GM18499 (cell line): ENCODE data around the gene PDZD11.
"Not testable (repeated sequence)": the region's sequence is repeated elsewhere in the genome, so short reads cannot be mapped to it uniquely, and the experiment has no call there.

Experiments used
- ATAC-seq: cut with Tn5 transposase; IDR thresholded peaks from one replicate; pipeline ENCODE4 v1.9.1; 2021; ENCODE audit warnings: moderate number of reproducible peaks; ENCODE audit not compliant: insufficient read depth, unreplicated experiment

Gene PDZD11, protein sequence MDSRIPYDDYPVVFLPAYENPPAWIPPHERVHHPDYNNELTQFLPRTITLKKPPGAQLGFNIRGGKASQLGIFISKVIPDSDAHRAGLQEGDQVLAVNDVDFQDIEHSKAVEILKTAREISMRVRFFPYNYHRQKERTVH

DNA sequence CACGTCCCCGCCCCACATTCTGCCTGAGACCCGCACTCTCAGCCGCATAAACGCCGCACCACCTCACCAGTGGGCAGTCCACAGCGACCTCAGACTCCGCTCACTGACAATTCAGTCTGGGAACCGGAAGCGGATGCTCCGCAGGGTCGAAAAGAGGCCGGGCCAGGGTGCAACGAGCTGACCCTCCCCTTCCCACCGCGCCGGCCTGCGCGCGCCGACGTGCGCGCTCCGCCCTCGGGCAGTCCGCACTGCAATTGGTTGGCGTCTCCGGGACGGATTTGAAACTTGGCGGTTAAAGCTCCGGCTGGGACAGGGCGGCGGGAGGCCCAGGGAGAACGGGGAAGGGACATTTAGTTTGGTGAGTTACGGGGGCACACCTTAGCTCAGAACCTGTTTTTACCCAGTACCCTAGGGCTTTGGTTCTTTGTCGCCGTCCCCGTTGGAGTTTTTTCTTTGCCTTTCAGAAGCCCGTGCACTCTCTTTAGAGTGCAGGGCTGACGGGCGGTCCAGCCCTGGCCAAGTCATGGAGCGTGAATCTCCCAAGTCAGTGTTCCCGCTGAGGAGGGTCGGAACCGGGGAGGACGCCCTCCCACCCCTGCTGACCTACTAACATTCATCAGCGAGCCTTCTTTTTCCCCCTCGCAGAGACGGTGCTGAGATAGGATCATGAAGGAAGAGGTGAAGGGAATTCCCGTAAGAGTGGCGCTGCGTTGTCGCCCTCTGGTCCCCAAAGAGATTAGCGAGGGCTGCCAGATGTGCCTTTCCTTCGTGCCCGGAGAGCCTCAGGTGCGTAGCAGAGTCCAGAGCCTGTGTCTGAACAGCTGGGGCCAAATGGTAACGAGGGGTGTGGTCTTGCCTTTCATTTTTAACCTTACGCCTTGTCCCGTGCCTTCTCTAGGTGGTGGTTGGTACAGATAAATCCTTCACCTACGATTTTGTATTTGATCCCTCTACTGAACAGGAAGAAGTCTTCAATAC lies at the start of gene PDZD11, which contains the start of gene KIF4A:
PDZD11 (minus strand) TSS at position 135 of the 978 bp plus-strand sequence. CDS start 586 bp downstream, outside the sequence.
KIF4A (plus strand) TSS at position 312 of the 978 bp plus-strand sequence; CDS start at position 667, 355 bp downstream.
- ATAC-seq, result peak; percentile 79

DNA sequence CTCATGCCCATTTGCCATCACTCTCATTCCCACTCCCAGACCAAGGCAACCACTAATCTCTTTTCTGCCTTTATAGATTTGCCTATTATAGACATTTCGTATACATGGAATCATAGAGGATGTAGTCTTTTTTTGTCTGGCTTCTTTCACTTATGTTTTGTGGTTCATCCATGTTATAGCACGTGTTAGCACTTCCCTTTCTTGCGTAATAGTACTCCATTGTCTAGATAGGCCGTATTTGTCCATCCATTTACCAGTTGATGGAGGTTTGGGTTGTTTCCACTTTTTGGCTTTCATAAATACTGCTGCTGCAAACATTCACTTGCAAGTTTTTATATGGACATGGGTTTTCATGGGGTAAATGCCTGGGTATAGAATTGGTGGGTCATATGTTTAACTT lies 48.6 kb upstream of the PDZD11 start:
- ATAC-seq, result no peak

DNA sequence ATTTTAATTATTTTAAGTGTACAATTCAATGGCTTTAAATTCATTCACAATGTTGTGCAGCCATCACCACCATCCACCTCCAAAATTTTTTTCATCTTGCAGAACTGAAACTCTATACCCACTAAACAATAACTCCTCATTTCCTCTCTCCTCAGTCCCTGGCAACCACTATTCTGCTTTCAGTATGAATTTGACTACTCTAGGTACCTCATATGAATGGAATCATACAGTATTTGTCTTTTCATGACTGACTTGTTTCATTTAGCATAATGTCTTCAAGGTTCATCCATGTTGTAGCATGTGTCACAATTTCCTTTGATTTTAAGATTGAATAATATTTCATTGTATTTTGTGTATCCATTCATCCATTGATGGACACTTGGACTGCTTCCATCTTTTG lies 47.0 kb upstream of the PDZD11 start:
- peak; percentile 100 for ATAC-seq

DNA sequence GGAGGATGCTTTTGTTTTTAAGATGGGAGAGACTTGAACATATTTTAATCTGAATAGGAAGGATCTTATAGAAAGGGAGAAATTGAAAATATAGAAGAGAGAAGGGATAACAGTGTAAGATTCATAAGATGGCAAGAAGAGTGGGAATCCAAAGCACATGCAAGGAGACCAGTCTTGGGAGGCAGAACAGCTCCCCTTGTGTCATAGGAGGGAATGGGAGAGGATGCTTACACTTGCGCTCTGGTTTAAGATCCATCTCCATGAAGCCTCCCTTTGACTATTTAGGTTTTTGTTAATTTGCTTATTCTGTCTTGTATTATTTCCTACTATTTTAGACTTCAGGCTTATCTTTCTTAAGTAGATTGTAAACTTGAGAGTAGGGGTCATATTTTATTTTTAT lies 42.9 kb upstream of the PDZD11 start:
- ATAC-seq, result no peak

DNA sequence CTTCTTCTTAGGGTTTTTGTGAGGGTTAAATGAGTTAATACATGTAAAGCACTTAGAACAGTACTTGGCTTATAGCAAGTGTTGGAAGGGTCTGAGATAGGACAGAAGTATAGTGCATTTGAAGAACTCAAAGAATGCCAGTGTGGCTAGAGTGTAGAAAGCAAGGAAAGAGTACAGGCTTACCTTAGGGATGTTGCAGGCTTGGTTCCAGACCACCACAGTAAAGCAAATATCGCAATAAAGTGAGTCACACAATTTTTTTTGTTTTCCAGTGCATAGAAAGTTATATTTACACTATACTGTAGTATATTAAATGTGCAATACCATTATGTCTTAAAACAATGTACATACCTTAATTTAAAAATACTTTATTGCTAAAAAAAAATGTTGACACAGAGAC lies 41.4 kb upstream of the PDZD11 start:
- no peak for ATAC-seq

DNA sequence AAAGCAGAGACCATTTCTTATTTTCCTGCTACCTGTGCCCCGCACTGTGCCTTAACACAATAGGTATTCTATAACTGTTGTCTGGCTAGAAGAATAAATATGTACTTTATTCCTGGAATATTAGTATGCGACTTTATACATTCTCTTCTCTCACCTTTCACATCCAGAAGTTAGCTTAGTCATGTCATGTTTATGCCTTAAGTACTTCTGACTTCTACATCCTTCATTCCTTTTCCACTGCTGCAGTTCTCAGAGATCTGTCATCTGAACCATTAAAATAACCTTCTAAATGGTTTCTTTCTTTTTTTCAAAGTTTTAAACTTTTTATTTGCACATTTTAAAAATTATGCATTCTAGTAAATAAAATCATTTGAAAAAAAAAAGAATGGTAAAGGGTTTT lies 34.6 kb upstream of the PDZD11 start:
- no peak for ATAC-seq

DNA sequence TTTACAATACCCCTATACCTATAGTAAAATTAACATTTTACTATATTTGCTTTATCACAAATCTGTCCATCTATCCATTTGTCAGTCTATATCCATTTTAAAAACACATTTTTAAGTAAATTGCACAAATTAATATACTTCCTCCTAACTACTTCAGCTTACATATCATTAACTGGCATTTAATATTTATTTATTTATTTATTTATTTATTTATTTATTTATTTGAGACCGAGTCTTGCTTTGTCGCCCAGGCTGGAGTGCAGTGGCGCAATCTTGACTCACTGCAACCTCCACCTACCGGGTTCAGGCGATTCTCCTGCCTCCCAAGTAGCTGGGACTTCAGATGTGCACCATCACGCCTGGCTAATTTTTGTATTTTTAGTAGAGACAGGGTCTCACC lies 33.9 kb upstream of the PDZD11 start:
- ATAC-seq, result not testable (repeated sequence)

DNA sequence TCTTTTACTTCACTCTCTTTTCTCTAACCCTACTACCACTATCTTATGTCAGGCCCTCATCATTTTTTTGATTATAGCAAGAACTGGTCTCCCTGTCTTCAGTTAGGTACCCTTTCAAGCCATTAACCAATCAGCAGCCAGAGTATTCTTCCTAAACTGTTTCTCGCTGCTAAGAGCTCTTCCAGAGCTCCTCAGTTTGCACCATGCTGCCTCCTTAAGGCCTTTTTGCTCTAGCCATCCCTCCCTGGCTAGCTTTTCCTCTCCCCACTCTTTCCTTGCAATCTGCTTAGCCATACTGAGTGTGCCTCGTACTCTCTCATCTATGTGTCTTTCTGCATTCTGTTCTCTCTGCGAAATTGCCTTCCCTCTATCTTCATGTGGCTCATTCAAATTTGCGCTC lies 33.1 kb upstream of the PDZD11 start:
- ATAC-seq, result no peak

DNA sequence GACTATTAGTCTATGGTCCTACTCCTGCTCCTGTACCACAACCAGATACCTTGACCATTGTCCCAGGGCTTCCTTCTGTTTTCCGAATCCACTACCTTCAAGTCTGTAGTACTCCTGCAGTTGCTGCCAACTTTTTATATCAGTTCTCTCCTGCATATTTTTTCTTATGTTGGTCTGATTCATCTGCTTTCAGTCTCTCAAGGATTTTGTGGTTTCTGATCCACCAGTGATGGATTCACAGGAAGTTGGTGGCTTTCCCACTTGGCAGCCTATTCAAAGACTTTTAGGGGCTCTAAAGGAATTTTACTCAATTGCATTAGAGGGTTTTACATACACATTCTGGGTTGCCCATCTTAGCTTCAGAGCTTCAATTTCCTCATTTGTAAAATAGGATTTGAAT lies 23.8 kb upstream of the PDZD11 start:
- ATAC-seq, result no peak

DNA sequence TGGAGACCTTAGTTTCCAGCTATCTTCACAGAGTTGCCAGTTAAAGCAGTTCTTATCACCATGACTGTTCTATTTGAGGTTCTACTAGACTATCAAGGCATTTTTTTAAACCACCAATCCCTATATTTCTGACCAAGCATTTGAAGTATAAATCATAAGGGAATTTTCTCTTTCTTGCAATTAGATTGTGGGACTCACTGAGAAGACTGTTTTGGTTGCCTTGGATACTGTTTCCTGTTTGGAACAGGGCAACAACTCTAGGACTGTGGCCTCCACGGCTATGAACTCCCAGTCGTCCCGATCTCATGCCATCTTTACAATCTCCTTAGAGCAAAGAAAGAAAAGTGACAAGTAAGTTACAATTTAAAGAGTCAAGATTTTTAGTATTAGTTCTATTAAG lies 12.0 kb upstream of the PDZD11 start:
- ATAC-seq, result no peak

DNA sequence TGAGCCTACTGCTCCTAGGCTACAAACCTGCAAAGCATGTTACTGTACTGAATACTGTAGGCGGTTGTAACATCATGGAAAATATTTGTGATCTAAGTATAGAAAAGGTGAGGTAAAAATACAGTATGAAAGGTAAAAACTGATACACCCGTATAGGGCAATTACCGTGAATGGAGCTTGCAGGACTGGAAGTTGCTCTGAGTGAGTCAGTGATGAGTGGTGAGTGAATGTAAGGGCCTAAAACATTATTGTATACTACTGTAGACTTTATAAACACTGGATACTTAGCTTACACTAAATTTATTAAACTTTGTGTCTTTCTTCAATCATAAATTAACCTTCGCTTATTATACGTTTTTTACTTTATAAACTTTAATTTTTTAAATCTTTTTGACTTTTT lies 3.9 kb upstream of the PDZD11 start:
- ATAC-seq, result no peak

DNA sequence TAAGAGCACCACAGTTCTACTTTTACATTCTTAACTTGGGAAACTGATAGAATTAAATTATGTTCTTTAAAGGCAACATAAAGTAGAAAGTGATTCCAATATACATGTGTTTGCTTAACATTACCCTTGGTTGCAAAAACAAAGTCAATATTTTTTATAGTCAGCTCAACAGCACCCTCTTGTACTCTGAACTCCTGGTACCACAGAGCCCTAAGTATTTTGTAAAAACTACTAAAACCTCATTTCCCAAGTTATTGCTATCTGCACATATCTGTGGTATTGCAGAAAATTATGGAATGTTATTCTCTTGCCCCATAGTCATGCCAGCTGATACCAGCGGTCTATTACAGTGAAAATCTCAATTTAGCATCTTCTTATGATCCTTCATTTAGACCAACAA lies 3.1 kb upstream of the PDZD11 start:
- ATAC-seq, result no peak

DNA sequence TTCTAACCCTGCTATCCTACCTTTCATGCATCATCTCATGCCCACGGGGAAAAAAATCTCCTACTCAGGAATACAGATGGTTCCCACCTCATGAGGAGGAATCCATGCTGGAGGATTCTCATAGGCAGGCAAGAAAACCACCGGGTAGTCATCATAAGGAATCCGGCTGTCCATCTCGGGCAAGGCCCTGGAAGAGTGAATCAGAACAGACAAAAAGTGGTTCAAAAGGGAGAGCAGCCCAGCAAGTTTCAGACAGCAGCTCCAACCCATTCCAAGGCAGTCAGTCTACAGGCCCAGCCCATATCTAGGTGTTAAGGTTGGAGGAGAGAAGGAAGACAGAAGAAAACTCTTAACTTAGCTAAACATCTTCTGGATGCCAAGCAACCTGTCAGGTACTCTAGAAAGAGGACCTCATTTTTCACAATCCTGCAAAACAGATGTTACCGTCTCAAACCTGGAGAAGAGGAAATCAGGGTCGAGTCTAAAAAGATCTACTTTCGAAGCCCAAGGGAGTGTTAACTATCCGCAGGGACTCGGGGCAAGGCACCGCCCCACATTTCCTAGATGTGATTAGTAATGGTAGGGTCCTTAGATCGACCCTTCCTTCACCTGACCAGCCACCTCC lies 447 bp downstream of the PDZD11 start:
- no peak for ATAC-seq

DNA sequence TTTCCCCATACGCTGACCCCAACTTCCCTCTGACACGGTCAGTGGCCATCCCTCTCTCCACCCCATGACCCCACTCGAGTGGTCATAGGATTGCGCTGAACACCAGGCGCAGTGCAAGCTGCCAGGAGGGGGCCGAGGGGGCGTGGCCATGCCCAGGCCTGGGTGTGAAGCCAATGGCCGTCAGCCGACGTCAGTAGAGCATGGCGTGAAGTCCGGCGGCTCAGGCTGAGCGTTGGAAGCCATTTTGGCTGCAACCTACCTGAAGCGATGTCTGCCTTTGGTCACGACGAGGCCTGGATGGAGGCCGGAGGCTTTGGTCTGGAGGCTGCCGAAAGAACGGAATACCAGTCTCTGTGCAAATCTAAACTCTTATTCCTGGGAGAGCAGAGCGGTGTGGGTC lies 7.8 kb downstream of the PDZD11 start, which contains the start of gene RAB41:
RAB41 (plus strand) TSS at position 222 of the 400 bp plus-strand sequence; CDS start at position 268, 46 bp downstream.
- no peak for ATAC-seq

DNA sequence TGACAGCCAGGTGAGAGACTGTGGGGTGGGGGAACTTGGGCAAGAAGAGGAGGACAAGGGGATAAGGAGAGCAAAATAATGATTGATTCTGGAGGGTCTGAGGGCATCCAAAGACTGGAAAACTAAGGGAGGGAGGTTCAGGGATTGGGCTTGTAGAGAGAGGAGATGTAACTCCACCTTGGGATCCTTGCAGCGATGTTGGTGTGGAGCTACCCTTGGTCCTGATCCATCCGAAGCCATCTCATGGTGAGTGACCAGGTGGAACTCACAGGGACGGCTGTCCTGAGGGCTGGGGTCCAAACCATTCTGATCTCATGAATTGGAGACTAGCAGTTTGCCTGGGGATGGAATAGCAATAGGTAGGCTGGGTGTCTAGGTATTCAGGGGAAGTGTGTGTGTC lies 9.2 kb downstream of the PDZD11 start:
- no peak for ATAC-seq

DNA sequence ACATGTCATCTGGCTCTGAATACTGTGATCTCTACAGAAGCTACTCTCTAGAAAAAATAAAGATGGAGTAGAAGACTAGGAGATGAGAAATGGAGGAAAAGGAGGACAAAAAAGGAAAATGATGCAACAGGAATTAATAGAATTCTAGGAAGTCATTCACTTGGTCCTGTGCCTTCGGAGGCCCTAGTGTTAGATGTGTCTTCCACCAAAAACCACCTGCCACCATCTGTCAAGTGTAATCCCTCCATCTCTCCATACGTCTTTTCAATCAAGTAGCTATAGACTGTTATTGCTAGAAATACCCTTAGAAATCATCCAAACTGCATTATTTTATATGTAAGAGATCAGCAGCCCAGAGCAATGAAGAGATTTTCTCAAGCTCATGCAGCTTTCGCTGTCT lies 10.6 kb downstream of the PDZD11 start:
- no peak for ATAC-seq

DNA sequence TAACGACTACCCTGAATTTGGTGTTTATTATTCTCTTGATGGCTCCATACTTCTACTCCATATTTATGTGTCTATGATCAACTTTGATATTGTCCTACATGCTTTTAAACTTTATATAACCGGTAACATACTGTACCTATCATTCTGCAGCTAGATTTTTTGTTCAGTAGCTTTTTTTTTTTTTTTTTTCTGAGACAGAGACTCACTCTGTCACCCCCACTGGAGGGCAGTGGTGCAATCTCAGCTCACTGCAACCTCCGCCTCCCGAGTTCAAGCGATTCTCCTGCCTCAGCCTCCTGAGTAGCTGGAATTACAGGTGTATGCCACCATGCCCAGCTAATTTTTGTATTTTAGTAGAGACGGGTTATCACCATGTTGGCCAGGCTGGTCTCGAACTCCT lies 15.7 kb downstream of the PDZD11 start:
- ATAC-seq, result not testable (repeated sequence)

DNA sequence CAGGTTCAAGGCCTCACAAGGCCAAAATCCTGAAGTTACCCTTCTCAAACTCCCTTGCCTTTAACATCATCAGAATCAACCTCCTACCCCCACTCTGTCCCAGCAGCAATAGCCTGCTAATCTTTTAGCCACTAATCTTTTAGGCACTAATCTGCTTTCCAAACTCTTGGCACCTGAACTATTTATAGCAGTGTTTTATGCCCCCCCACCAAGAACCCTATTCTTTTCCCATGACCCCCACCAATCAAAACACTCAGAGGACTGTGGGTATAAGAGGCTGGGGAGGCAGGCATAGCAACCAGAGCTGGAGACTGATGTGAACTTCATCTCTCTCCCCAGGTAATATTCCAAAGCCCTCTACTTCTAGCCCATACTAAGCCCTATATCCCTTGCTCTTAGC lies 21.7 kb downstream of the PDZD11 start, which contains the start of gene ARR3:
ARR3 (plus strand) TSS at position 301 of the 400 bp plus-strand sequence. CDS start 1,052 bp downstream, outside the sequence.
- no peak for ATAC-seq

DNA sequence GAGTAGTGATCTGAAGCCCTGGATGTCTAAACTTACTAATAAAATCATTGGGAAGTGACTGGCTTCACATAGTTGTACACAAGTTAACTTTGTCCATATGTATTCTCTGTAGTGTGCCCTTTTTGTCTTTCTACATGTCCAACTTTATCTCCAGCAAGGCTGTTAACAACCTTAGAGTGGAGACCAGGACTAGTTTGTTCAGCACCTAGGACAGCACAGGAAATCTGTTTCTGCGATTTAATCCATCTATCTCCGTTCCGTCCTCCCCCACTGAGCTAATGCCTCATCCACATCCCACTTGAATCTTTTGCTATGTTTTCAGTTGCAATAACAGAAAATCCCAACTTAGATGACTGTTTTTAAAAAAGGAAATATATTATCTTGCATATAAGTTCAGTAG lies 24.9 kb downstream of the PDZD11 start:
- no peak for ATAC-seq

DNA sequence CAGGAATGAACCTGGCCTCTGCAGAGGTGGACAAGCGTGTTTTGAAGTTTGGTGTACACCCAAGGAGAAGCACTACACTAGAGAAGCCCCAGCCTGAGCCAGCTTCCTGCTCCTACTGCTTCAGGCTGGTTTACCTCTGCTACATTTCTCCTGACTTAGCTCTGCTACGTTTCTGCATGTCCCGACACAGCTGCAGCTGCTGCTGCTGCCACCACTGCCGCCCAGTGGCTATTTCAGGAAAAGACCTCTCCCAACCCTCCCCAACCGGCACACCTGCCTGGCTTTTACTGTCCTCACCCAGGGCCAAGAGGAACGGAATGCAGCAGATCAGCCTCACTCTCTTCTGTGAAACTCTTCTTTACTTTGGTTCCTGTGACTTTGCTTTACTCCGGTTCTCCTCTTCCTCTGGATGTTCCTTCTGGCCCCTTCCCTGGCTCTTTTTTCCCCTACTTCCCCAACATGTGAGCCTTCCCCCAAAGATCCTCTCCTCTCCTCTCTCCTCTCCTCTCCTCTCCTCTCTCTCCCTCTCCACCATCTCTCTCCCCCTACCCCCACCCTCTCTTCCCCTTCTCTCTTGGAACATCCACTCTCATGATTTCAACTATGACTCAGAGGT lies 26.7 kb downstream of the PDZD11 start:
- ATAC-seq, result no peak
